Measurements from ENCODE around the gene MBLAC1. TPM values are rescaled to one million over a fixed set of nuclear protein-coding genes. Genes with fewer than 3 reads are reported as not detected.

MBLAC1 gene
- total RNA-seq, 1 experiment from 2014 or later: 1.2 TPM

- H3K27ac Mint-ChIP-seq (ENCODE audit: unreplicated experiment): peak within 1 kb of the TSS; percentile 85
- no peaks in the 10 kb centered on the region for H3K27me3 Mint-ChIP-seq (ENCODE audit: unreplicated experiment)
- H3K36me3 Mint-ChIP-seq (ENCODE audit: insufficient read depth, unreplicated experiment): peaks cover 50% of the 10 kb centered on the region
- peak; percentile 95 for DNase-seq
- no TSS peak for BruUV-seq (replicated peaks)
- peak within 1 kb of the TSS; percentile 80 for H3K4me3 Mint-ChIP-seq (ENCODE audit: low read depth, unreplicated experiment)
- peak; percentile 69 for TF ChIP-seq CTCF (IDR thresholded peaks at IDR 0.05; ENCODE audit: unreplicated experiment)
- CTCF ChIA-PET: interaction anchor here (1.2 kb wide), 1 partner anchor 88 kb away, joined by 11 read pairs; no protein-coding TSS in a partner anchor
- peaks cover 11% of the 10 kb centered on the region for H3K4me1 Mint-ChIP-seq (ENCODE audit: low read depth, unreplicated experiment)
- intact Hi-C loops (cut with micrococcal nuclease; ENCODE audit: unreplicated experiment): no loop called here
- no peaks in the 10 kb centered on the region for H3K9me3 Mint-ChIP-seq (ENCODE audit: low read depth, unreplicated experiment)
These were observed 45.1 kb upstream of the MBLAC1 start, which contains the start of gene ZNF3 for GRCh38 chr7:100081535-100082102. ZNF3 (minus strand) TSS chr7:100081723; CDS start chr7:100077357, 4,366 bp downstream.

GRCh38 chr7:100082978-100083377, 43.8 kb upstream of the MBLAC1 start:
- no peak for DNase-seq
- intact Hi-C loops (cut with micrococcal nuclease; ENCODE audit: unreplicated experiment): no loop called here
- Mint-ChIP-seq H3K36me3 (ENCODE audit: insufficient read depth, unreplicated experiment) (peaks cover 41% of the 10 kb centered on the region), H3K27me3 (ENCODE audit: unreplicated experiment) (no peaks in the 10 kb centered on the region), H3K4me3 (ENCODE audit: low read depth, unreplicated experiment) (peak overlapping the region; percentile 80), H3K27ac (ENCODE audit: unreplicated experiment) (peak overlapping the region; percentile 64), H3K4me1 (ENCODE audit: low read depth, unreplicated experiment) (peaks cover 11% of the 10 kb centered on the region), H3K9me3 (ENCODE audit: low read depth, unreplicated experiment) (no peaks in the 10 kb centered on the region)
- TF ChIP-seq CTCF (IDR thresholded peaks at IDR 0.05; ENCODE audit: unreplicated experiment): no peak
- CTCF ChIA-PET: interaction anchor here (0.7 to 1.2 kb wide), 4 partner anchors 31 to 103 kb away, joined by 3 to 11 read pairs (median 3); no protein-coding TSS in a partner anchor
- BruUV-seq (replicated peaks): no TSS peak

- no peak for TF ChIP-seq CTCF (IDR thresholded peaks at IDR 0.05; ENCODE audit: unreplicated experiment)
- Mint-ChIP-seq H3K27ac (ENCODE audit: unreplicated experiment) (no peak overlapping the region), H3K4me3 (ENCODE audit: low read depth, unreplicated experiment) (no peak overlapping the region), H3K27me3 (ENCODE audit: unreplicated experiment) (no peaks in the 10 kb centered on the region), H3K9me3 (ENCODE audit: low read depth, unreplicated experiment) (no peaks in the 10 kb centered on the region), H3K36me3 (ENCODE audit: insufficient read depth, unreplicated experiment) (peaks cover 41% of the 10 kb centered on the region), H3K4me1 (ENCODE audit: low read depth, unreplicated experiment) (peaks cover 22% of the 10 kb centered on the region)
- intact Hi-C loops (cut with micrococcal nuclease; ENCODE audit: unreplicated experiment): no loop called here
- CTCF ChIA-PET: no interaction called here
- DNase-seq: no peak
- BruUV-seq (replicated peaks): no TSS peak
These were observed 41.3 kb upstream of the MBLAC1 start for GRCh38 chr7:100085515-100085914.

GRCh38 chr7:100087055-100087750, 39.6 kb upstream of the MBLAC1 start:
- intact Hi-C loops (cut with micrococcal nuclease; ENCODE audit: unreplicated experiment): no loop called here
- H3K4me3 Mint-ChIP-seq (ENCODE audit: low read depth, unreplicated experiment): no peak overlapping the region
- no peaks in the 10 kb centered on the region for H3K27me3 Mint-ChIP-seq (ENCODE audit: unreplicated experiment)
- BruUV-seq (replicated peaks): no TSS peak
- CTCF ChIA-PET: no interaction called here
- no peaks in the 10 kb centered on the region for H3K9me3 Mint-ChIP-seq (ENCODE audit: low read depth, unreplicated experiment)
- no peak overlapping the region for H3K27ac Mint-ChIP-seq (ENCODE audit: unreplicated experiment)
- no peak for TF ChIP-seq CTCF (IDR thresholded peaks at IDR 0.05; ENCODE audit: unreplicated experiment)
- peaks cover 43% of the 10 kb centered on the region for H3K36me3 Mint-ChIP-seq (ENCODE audit: insufficient read depth, unreplicated experiment)
- peaks cover 22% of the 10 kb centered on the region for H3K4me1 Mint-ChIP-seq (ENCODE audit: low read depth, unreplicated experiment)
- DNase-seq: no peak
